Stimulated activated naive CD8-positive, alpha-beta T cell treated with anti-CD3 and anti-CD28 coated beads, Interleukin-15, Interleukin-2, amounts not matched to agents 100 U/mL and 50 U/mL, for 24 hours (primary cell): ENCODE measurements around the gene PPARA.

Experiments used
- ATAC-seq: fragments of 150-1000 bp; cut with Tn5 transposase; one replicate; pipeline ENCODE4 v1.10.0; 2021
- DNase-seq: peaks from one replicate; pipeline ENCODE4 v3.0.0; 2021

Gene PPARA

DNA sequence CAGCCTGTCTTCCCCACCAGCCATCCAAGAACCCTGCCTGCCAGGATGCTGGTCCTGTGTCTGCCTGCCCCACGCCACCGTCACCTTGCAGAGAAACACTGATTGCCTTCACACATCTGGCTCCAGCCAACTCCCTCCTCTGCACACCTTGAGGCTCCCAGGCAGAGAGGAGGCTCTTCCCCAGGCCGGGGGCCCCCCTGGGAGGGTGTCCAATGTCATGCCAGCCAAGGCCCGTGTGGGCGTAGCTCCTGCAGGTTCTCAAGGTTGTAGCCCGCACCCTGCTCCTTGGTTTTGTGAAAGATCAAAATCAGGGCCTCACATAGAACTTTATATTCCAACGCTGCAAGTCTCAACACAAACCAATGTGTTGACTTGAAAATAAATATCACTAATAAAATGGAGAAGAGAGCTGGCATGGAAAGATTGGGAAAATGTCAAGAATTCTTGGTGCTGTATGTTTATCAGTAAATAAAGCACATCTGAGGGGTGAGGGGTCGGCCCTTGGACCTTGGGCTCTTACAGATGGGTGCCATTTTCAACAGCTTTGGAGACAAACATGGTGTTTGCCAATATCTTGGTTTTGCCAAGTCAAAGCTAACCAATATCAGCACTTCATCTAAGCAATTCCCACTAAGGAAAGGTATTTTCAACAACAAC lies 6.7 kb upstream of the PPARA start:
- no peak for ATAC-seq
- no peak for DNase-seq

DNA sequence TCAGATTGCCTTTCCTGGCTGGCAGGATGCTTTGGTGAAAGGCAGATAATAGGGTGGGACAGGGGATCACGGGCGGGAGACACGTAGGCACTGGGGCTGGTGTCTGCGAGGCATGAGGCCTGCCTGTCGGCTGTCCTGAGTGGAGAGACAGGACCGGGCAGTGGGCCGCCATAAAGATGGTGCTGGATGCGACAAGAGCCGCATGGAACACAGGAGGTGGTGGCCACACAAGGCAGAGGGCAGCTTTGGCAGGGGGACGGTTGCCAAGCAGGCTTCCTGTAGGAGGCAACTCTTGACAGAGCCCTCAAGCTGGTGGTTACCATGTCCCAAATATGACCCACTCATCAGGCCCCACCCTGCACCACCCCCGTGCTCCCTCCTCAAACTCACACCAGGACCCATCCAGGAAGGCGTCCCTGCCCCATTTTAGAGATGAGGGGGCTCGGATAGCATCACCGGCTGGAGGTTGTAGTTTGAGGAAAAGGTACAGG lies 4.9 kb upstream of the PPARA start:
- ATAC-seq = no peak

DNA sequence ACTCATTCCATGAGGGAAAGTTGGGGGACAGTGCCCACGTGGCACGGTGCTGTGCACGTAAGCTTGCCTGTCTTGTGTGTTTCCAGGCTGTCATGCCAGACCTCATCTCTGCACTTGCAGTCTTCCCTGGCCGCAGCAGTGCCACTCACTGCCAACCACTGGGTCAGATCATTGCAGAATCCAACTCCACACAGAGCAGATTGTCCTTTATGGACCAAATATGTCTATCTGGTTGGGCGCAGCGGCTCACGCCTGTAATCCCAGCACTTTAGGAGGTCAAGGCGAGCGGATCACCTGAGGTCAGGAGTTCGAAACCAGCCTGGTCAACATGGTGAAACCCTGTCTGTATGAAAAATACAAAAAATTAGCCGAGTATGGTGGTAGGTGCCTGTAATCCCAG lies 4.4 kb upstream of the PPARA start:
- DNase-seq = no peak
- ATAC-seq = no peak

More for the DNA sequence above, 4.9 kb upstream of the PPARA start:
- DNase-seq = no peak

DNA sequence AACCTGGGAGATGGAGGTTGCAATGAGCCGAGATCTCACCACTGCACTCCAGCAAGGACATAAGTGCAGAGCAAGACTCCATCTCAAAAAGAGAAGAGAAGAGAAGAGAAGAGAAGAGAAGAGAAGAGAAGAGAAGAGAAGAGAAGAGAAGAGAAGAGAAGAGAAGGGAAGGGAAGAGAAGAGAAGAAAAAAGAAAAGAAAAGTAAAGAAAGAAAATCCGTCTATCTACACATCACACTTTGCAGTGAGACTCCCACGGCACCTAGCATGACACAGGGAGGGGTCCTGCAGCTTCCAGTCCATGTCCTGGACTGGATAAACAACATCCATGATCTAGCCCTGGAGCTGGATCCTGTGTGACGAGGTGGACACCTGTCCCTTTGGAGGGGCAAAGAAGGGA lies 4.0 kb upstream of the PPARA start:
- ATAC-seq (no peak), DNase-seq (no peak)

DNA sequence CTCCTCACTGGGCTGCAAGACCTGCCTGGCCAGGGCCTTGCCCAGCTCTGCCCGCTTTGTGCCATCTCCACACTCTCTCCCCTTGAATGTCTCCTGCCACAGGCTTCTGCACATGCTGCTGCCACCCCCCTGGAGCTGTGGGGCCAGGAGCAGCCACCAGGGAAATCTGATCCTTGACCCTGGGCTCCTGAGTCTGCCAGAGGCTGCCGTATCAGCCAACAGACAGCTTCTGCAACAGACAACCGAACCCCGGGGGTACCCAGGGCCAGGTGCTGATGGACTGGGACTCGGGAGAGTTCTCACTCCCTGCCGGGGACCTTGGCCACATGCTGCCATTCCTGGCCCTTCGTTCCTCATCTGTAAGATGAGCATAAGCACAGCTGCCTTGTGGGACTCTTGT lies 3.3 kb upstream of the PPARA start:
- DNase-seq (no peak), ATAC-seq (no peak)

DNA sequence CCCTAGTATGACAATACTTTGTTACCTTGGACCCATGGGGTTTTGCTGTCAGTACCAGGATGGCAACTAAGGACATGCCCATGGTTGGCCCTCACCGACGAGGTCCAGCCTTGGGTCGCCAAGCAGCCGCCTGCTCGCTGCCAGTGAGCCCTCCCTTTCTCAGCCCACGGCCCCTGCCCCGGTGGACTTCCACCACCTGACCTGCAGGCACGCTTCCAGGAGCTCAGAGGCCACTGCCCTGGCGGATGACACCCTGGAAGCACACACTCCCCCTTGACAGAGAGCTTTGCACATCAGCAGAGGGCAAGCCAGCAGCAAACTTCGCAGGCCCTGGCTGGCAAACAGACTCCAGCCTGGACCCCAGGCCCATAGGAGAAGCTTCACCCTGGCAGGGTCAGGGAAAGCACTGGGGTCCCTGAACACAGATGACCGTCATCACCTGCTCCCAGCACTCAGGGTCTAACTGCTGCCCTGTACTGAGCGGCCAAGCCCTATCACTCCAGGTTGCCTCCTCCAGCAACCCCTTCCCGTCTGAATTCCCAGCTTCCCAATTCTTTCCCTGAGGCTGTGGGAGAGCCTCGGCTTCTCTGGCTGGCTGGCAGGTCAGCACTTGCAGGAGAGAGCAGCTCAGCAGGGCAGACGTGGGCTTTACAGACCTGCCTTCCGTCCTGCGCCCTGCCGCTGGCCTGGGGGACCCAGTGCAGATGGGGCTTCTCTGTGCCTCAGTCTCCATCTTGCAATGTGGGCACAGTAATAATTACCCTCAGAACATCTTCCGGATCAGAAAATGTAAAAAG lies 2.7 kb upstream of the PPARA start:
- ATAC-seq = no peak

DNA sequence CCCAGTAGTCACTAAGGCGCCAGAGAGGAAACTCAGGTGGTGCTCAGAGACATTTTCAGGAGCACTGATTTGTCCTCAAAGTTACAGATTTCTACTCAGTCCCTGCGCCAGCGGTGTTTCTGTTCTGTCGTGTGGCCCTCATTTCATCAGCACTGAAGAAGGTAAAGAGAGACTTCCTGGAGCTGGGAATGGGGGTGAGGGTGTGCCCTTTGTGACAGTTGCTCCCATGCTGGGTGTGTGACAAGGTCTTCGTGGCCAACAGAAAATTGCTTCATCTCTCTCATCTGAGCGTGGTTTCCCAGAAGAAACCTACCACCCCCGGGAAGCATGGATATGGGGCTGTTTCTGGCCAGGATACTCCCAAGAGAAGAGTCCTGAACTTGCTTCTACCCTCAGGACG lies 2.0 kb upstream of the PPARA start:
- DNase-seq (no peak), ATAC-seq (no peak)

More for the DNA sequence above, 2.7 kb upstream of the PPARA start:
- DNase-seq = no peak

DNA sequence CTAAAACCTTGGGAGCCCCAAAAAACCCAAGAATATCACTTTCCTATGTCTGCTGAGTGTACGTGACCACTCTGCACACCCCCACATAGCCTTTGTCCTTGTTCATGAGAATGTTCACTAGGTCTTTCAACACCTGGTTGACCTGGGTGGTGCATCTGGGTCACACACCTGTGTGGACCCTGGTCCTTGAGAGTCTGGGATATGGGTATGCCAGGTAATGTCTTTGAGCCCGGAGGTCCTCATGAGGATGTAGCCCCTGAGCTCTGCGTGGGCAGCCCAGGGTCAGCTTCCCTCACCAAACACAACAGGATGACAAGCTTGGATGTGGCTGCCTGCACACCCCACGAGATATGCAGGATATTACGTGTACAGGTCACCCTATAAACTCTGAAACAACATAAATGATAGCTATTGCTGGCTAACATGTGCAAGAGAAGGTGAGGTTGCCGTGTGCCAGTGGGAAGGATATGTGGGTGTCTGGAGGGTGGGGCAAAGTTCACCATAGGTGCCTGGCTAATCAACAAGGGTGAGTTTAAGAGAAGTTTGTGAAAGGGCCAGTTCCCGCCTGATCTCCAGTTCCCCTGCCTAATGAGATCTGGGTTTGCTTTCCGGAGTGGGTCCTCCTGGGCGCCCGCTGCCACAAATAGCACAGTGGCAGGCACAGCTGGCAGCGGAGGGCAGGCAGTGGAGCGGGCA lies 1.4 kb upstream of the PPARA start:
- ATAC-seq = no peak
- no peak for DNase-seq

DNA sequence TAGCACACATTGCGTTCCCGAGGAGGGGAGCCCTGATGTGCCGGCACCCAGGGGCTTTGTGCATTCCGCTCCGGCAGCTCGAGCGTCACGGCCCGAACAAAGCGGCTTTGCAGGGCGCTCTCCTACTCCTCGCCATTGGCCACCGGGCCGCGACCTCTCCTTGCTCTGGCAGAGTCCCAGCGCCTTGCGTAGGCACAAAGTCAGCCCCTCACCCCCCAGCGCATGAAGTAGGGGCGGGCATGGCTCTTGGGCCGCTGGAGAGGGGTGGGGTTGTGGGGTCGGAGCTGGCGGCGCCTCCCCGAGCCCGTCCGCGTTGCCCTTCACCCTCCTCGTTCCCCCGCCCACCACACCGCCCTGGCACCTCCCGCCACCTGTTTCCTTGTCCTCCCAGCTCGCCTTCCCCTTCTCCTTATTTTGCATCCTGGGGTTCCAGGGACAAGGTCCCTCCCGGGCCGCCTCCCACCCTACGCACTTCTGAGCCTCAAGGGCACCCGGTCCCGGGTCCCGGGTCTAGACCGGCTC lies 753 bp upstream of the PPARA start:
- DNase-seq (peak; percentile 34), ATAC-seq (no peak)

DNA sequence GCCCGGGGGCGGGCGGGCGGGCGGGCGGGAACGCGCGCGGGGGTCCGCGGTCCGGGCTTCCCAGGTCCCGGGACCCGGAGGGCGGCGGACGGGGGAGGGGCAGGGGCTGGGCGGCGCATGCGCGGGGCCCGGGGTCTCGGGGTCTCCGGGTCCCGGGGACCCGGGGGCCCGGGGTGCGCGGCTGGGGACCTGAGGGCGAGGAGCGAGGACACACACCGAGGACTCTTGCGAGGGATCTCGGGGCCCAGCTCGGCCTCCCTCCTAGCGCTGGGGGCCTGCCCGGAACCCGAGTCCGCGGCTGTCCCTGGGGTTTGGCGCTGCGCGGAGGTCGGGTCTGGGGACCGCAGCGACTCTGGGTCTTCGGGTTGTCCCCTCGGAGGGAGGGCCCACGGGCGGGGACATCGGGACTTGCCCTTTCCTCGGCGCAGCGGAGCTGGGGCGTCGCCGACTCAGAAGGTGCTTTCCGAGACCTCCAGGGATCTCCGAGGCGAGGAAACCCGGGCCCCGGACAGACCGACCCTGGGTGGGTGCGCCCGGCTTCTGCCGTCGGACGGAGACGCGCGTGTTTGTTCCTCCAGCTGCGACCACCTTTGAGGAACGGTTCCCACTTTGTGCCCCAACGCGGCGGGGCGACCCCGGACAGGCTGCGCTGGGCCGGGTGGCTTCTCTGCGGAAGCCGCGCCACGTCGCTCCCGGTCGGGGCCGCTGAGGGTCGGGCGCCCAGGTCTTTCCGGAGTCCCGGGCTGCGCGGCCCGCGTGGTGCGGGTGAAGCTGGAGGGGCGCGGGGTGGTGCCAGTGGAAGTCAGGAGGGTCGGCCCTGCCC lies 540 bp downstream of the PPARA start:
- ATAC-seq (peak; percentile 51), DNase-seq (peak; percentile 74)

DNA sequence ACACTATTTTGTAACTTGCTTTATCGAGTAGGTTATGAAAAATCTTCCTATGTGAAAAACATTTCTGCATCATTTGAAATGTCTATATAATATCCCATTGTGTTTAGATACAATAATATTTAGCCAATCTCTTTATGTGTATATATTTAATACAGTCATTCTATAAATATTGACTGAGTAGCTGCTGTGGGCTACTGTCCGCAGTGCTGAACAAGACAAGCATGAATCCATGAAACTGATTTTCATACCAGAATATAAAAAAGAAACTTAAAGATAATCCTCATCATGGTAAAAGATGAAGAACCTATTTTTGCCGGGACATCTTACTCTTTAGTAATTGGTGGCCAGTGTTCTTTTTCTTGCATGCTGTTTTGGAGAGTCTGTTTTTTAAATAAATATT lies 3.6 kb downstream of the PPARA start:
- no peak for ATAC-seq
- no peak for DNase-seq

DNA sequence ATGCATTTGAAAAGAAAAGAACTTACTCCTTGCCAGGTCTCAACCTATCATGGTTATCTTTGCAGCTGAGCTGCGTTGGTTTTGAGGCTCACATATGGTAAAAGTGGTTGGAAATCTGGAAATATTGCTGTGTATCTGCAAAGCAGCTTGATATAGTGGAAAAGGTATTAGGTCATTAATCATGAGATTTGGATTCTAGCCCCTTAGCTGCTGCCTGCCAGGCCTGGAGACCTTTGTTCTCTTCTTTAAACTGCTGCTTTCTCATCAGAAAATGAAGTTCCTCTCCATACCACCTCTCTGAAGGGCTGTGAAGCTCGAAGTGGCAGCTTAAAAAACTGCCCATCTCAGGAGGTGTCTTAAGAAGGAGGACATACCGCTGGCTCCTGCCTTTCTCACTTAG lies 5.7 kb downstream of the PPARA start:
- ATAC-seq (no peak), DNase-seq (no peak)

DNA sequence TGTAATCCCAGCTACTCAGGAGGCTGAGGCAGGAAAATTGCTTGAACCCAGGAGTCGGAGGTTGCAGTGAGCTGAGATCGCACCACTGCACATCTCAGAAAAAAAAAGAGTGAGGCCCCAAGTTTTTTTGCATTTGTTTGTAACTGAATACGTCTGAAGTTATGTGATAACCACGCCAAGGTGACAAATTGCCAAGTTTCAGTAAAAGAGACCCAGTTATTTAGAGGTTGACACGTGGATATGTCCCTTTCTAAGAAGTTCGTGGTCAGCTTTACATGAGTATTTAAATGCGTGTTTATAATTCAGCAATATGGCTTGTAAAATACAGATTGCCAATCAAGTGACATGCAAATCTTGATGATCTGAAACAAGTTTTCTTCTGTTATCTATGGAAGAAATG lies 8.0 kb downstream of the PPARA start:
- no peak for DNase-seq

DNA sequence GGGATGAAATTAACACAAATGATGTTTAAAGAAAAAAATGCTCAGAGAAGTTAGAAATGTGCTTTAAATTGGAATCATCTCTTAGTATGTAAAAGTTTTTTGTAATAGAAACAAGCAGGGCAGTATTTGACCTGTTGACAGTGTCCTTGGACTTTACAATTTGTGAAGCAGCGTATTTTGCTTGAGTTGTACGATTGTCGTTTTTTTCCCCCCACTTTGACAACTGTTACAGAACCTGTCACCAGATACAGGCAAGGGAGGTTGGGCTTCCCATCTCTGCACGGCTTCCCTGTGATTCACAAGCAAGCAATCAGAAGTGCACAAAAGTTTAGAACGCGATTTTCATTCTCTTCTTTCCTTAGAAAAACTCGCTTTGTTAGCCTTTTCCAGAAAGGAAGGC lies 8.9 kb downstream of the PPARA start:
- no peak for DNase-seq
- no peak for ATAC-seq

More for the DNA sequence above, 8.0 kb downstream of the PPARA start:
- ATAC-seq = no peak

DNA sequence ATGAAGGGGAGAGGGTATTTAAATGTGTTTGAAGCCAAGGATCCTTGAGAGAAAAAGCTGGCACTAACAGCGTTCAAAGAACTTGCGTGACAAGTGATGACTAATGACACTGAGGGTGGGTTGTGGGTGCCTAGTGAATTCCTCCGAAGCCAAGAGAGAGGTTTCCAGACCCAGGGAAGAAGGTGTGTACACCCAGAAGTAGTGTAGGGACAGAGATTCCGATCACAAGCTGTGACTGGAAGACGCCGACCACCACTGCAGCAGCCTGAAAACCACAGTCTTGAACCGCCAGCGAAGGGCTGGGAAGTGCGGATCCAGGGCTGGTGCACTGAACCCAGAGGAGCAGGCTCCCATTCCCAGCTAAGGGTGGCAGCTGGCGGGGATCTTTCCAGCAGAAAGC lies 9.5 kb downstream of the PPARA start:
- ATAC-seq (no peak), DNase-seq (no peak)

DNA sequence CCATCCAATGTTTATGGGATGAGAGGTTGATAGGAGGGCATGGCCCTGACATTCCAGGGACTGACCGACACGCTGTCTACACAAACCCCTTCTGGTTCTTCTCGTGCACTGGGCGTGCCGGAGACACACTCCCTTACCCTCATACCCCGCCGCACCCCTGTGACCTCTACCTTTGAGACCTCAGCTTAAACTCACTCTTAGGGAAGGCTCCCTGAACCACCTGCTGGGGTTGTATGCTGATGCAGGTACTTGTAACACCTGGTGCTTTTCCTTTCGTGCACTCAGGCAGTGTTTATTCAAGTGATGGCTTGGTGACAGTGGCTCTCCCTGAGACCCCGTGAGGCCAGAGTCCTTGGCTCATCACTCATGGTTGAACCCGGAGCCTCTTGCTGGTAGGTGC lies 12.0 kb downstream of the PPARA start:
- ATAC-seq (no peak), DNase-seq (no peak)

DNA sequence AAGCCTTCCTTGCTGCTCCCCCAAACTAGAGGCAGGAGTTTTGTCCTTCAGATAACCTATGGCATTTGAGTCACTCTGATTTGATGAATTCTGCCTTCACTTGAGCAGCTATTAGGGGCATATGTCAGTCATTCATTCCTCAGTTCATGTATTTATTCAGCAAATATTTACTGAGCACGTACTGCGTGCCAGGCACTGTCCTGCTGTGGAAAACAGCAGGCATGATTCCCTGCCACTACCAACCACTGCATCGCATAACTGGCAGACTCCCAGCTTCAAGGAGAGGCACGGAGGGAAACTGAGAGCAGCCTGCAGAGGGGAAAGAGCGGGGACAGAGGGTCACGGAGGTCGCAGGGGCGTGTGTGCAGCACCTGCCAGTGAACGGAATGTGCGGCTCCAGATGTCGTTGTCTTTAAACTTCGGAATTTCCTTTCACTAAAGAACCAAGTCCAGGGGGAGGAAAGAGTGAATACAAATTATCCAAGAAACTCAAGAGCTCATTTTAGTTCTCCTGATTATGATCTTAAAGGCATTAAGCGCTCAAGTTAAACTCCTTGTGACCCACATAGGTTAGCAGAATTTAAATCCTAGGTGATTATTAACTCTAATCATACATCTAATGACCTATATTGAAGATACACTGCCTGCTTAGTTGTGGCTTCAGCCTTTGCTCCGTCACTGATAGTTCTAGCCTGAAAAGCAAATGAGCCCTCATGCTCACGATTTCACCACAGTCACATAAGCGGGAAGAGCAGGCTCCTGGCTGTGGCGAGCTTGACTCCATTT lies 12.6 kb downstream of the PPARA start:
- DNase-seq = no peak

DNA sequence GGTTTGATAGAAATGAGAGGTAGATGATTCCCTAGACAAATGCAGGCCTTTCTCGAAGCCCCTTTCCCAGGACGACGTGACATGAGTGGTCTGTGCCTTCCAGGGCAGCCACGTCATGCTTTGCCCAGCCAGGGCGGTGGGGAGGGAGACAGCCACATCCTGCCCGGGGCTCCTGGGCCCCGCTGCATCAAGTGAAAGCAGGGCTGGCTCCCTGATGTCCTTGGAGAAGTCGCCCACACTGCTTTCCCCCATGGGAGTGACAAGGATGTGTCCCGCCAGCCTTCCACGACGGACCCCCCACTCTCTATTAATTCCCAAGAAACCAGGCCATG lies 13.2 kb downstream of the PPARA start:
- DNase-seq = no peak

More for the DNA sequence above, 12.6 kb downstream of the PPARA start:
- ATAC-seq = no peak

DNA sequence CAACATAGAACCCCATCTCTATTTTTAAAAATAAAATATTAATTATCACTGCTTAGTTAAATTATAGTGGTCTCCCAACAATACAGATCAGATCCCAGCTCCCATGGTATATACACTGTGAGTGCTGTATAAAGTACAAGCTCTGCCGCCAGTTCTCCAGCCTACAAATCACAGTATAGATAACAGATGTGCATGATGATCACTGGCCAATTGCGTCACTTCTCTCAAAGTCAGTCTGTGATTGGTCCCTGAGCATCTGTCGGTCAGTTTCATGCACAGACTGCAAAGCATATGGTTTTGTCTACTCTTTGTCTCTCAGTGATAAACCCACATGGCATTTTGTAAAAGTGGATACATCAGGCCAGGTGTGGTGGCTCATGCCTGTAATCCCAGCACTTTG lies 15.7 kb downstream of the PPARA start:
- DNase-seq (no peak), ATAC-seq (no peak)

More for the DNA sequence above, 13.2 kb downstream of the PPARA start:
- ATAC-seq = no peak

DNA sequence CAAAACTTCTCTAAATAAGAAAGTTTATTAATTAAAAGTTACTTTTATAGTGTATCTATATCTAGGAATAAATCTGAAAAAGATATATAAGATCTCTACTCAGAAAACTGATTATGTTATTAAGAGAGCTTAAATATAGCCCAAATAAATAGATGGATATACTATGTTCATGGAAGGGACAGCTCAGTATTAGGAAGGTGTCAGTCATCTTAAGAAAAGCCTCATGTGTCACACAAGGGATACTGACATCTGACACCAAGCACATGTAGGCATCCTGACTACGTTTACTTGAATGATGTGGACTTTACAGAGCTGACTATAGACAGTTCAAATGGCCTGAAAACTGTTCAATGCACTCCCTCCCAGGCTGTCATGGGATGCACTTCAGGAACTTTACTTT lies 19.3 kb downstream of the PPARA start:
- no peak for DNase-seq
- ATAC-seq = no peak

DNA sequence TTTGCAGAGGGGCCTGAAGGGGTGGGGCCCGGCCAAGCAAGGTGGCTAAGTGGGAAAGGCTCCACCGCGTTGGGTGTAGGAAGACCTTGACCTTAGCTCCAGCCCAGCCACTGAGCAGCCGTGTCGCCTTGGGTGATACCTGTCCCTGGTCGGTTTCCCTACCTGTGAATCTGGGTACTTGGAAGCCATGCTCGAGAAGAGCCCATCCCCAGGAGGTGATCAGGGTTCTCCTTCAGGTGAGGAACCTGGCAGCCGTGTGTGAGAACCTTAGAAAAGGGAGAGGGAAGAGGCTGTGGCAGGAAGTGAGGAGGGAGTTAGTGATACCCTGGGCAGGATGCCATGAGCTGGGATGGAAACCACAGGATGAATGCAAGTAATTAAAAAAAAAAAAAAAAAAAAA lies 21.6 kb downstream of the PPARA start:
- ATAC-seq (no peak), DNase-seq (no peak)
